ENCODE results near the gene TBCCD1. TPM values are rescaled to one million over a fixed set of nuclear protein-coding genes. Genes with fewer than 3 reads are reported as not detected.
"Not testable (repeated sequence)": the region's sequence is repeated elsewhere in the genome, so short reads cannot be mapped to it uniquely, and the experiment has no call there.

TBCCD1 gene
- total RNA-seq, 1 experiment from 2014 or later, result 25.1 TPM

GRCh38 chr3:186532598-186533072 is 34.5 kb downstream of the TBCCD1 start:
- Mint-ChIP-seq H3K36me3 (ENCODE audit: insufficient read depth, unreplicated experiment) (no peaks in the 10 kb centered on the region), H3K4me3 (ENCODE audit: low read depth, unreplicated experiment) (no peak overlapping the region), H3K27me3 (ENCODE audit: unreplicated experiment) (peaks cover 10% of the 10 kb centered on the region), H3K27ac (ENCODE audit: unreplicated experiment) (no peak overlapping the region), H3K4me1 (ENCODE audit: low read depth, unreplicated experiment) (no peaks in the 10 kb centered on the region), H3K9me3 (ENCODE audit: low read depth, unreplicated experiment) (no peaks in the 10 kb centered on the region)
- intact Hi-C loops (cut with micrococcal nuclease; ENCODE audit: unreplicated experiment), result no loop called here
- BruUV-seq (replicated peaks), result no TSS peak
- CTCF ChIA-PET, result interaction anchor here (0.7 kb wide), 1 partner anchor 119 kb away, joined by 4 read pairs; no protein-coding TSS in a partner anchor
- TF ChIP-seq CTCF (IDR thresholded peaks at IDR 0.05; ENCODE audit: unreplicated experiment), result no peak
- DNase-seq, result no peak

- peaks cover 13% of the 10 kb centered on the region for H3K27me3 Mint-ChIP-seq (ENCODE audit: unreplicated experiment)
- H3K4me1 Mint-ChIP-seq (ENCODE audit: low read depth, unreplicated experiment); H3K27ac Mint-ChIP-seq (ENCODE audit: unreplicated experiment); intact Hi-C loops (cut with micrococcal nuclease; ENCODE audit: unreplicated experiment); H3K36me3 Mint-ChIP-seq (ENCODE audit: insufficient read depth, unreplicated experiment); BruUV-seq (replicated peaks); H3K9me3 Mint-ChIP-seq (ENCODE audit: low read depth, unreplicated experiment); CTCF ChIA-PET; DNase-seq; H3K4me3 Mint-ChIP-seq (ENCODE audit: low read depth, unreplicated experiment): not testable (repeated sequence)
These were observed 35.4 kb downstream of the TBCCD1 start for GRCh38 chr3:186531694-186532093.

GRCh38 chr3:186530415-186530814 is 36.7 kb downstream of the TBCCD1 start:
- TF ChIP-seq CTCF (IDR thresholded peaks at IDR 0.05; ENCODE audit: unreplicated experiment), result no peak
- CTCF ChIA-PET, result no interaction called here
- intact Hi-C loops (cut with micrococcal nuclease; ENCODE audit: unreplicated experiment), result no loop called here
- DNase-seq, result no peak
- Mint-ChIP-seq H3K4me1 (ENCODE audit: low read depth, unreplicated experiment) (no peaks in the 10 kb centered on the region), H3K27ac (ENCODE audit: unreplicated experiment) (no peak overlapping the region), H3K9me3 (ENCODE audit: low read depth, unreplicated experiment) (no peaks in the 10 kb centered on the region), H3K27me3 (ENCODE audit: unreplicated experiment) (peaks cover 13% of the 10 kb centered on the region), H3K36me3 (ENCODE audit: insufficient read depth, unreplicated experiment) (no peaks in the 10 kb centered on the region), H3K4me3 (ENCODE audit: low read depth, unreplicated experiment) (no peak overlapping the region)
- BruUV-seq (replicated peaks), result no TSS peak

GRCh38 chr3:186529201-186529999 is 37.7 kb downstream of the TBCCD1 start:
- CTCF ChIA-PET, result interaction anchor here (0.7 to 0.9 kb wide), 2 partner anchors 11 to 170 kb away, joined by 3 to 5 read pairs; no protein-coding TSS in a partner anchor
- no peak for TF ChIP-seq CTCF (IDR thresholded peaks at IDR 0.05; ENCODE audit: unreplicated experiment)
- H3K27me3 Mint-ChIP-seq (ENCODE audit: unreplicated experiment), result peaks cover 13% of the 10 kb centered on the region
- H3K36me3 Mint-ChIP-seq (ENCODE audit: insufficient read depth, unreplicated experiment), result no peaks in the 10 kb centered on the region
- no TSS peak for BruUV-seq (replicated peaks)
- no peak overlapping the region for H3K27ac Mint-ChIP-seq (ENCODE audit: unreplicated experiment)
- no peak for DNase-seq
- H3K4me3 Mint-ChIP-seq (ENCODE audit: low read depth, unreplicated experiment), result no peak overlapping the region
- H3K4me1 Mint-ChIP-seq (ENCODE audit: low read depth, unreplicated experiment), result no peaks in the 10 kb centered on the region
- no peaks in the 10 kb centered on the region for H3K9me3 Mint-ChIP-seq (ENCODE audit: low read depth, unreplicated experiment)
- intact Hi-C loops (cut with micrococcal nuclease; ENCODE audit: unreplicated experiment), result no loop called here

GRCh38 chr3:186526256-186526606 is 40.9 kb downstream of the TBCCD1 start:
- intact Hi-C loops (cut with micrococcal nuclease; ENCODE audit: unreplicated experiment), result no loop called here
- no peak for TF ChIP-seq CTCF (IDR thresholded peaks at IDR 0.05; ENCODE audit: unreplicated experiment)
- CTCF ChIA-PET, result no interaction called here
- no peak overlapping the region for H3K27ac Mint-ChIP-seq (ENCODE audit: unreplicated experiment)
- no peaks in the 10 kb centered on the region for H3K4me1 Mint-ChIP-seq (ENCODE audit: low read depth, unreplicated experiment)
- no peak overlapping the region for H3K4me3 Mint-ChIP-seq (ENCODE audit: low read depth, unreplicated experiment)
- H3K27me3 Mint-ChIP-seq (ENCODE audit: unreplicated experiment), result peaks cover 37% of the 10 kb centered on the region
- BruUV-seq (replicated peaks), result no TSS peak
- no peak for DNase-seq
- H3K36me3 Mint-ChIP-seq (ENCODE audit: insufficient read depth, unreplicated experiment), result no peaks in the 10 kb centered on the region
- no peaks in the 10 kb centered on the region for H3K9me3 Mint-ChIP-seq (ENCODE audit: low read depth, unreplicated experiment)
